ENCODE measurements around the gene TEPSIN. TPM values are rescaled to one million over a fixed set of nuclear protein-coding genes. Genes with fewer than 3 reads are reported as not detected.

TEPSIN gene
- total RNA-seq, 4 donors from 2014 or later: 21.7 to 53.7 (median 28.8) TPM

DNA sequence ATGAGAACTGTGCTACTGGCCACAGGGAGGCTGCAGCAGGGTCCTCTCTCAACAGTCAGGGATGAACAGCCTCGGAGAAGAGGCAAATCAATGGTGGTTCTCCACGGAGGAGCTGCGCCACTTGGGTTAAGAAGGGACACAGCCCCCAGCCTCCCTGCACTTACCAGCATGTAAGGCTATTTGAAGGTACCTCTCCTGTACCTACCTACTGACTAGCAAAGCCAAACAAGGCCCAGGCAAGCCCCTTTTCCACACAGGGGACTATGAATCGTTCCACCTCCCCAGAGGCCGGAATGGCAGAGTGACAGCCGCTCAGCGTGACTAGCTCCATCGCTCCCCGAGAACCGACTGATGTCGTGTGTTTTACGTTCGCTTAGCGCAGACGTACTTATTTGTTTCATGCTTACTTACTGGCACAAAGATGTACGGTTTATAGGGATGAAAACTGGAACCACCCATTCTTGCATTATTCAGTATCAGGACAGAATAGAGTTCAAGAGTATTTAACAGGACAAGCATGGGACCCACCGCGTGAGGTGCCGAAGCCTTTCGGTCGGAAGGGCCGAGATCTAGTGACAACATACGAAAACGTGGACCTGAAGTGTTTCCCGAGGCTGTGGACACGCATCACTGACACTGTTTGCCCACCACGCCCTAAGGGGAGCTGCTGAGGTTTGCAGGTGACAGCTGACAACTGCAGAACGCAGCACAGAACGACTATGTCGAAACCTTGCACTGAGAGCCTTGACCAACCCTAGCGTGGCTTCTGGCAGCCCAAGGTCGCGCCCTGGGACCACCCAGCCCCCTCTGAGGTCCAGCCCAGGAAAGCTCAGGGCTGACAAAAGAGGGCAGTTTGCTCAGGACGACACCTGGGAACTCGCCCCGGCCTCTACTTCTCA, 1.0 kb downstream of the TEPSIN start:
- TF ChIP-seq CTCF (IDR thresholded peaks at IDR 0.05; ENCODE audit: low read depth): no peak

DNA sequence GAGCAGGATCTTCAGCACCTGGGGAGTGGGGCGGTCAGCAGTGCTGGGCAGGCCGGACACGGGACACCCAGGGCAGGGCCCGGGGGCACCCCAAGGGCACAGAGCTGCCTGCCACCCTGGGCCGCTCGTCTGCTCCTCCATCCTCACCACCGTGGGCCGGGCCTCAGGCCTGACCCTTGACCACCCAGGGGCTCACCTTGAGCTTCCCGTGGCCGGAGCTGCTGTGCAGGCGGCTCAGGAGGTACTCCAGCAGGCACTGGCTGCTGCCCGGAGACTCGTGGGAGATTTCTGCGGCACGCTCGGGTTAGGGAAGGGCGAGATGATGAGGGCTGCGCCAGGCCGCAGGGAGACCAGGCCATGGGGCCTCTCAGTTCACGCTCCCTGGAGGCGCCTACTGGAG, 2.1 kb downstream of the TEPSIN start:
- TF ChIP-seq CTCF (IDR thresholded peaks at IDR 0.05; ENCODE audit: low read depth): no peak

DNA sequence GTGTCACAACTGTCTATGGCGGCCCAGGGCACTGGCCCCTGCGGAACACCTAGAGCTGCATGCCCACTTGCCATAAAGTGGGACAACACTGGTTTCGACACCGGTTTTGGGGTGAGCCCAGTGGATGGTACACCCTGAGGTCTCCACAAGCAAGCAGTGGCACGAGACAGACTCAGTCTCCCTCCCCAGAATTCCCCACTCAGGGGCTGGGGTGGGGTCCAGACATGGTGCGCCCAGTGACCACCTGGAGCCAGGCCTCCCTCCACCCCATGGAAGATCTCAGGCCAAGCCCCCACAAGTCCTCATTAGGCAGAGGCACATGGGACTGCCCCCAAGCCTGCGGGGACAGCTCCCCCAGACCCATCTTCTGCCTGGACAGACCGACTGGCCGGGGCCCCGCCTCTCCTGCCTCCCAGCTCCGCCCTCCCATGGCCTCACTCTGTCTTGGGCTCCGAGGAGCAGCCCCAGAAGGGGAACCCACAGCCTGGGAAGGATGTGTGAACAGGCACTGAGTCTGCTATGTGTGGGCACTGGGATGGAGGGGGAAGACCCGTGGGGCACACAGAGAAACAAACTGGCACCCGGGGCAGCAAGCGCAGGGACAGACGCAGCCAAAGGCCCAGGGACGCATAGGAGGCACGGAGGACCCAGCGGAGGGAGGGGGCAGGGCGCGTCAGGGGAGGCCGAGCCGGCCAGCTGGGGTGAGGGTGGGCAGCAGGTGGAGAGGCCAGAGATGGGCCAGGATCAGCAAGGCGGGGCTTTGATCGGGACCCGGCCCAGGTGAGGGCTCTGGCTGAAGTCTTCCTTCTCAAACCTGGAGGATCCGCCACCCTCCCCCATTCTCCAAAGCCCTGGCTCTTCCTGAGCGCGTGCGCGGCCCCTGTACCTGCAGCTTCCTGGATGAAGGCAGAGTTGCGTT, 2.8 kb downstream of the TEPSIN start:
- TF ChIP-seq CTCF (IDR thresholded peaks at IDR 0.05; ENCODE audit: low read depth): no peak

GRCh38 chr17:81234940-81235821, 3.7 kb downstream of the TEPSIN start:
- no peak for TF ChIP-seq CTCF (IDR thresholded peaks at IDR 0.05; ENCODE audit: low read depth)

DNA sequence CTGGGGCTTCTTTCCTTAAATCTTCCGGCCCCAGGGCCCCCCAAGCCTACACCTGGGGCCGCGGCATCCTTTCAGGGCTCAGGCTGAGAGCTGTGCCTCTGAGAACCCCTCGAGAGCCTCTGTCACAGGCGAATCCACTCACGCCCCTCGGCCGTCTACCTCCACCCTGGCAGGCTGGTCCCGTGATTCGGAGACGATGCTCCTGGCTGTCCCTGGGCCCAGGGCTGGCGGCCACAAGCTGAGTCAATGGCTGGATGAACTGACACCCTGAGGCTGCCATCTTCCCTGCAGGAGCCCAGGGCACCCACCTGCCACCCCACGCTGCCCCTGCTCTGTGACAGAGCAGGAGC, 4.4 kb downstream of the TEPSIN start:
- TF ChIP-seq CTCF (IDR thresholded peaks at IDR 0.05; ENCODE audit: low read depth): no peak

DNA sequence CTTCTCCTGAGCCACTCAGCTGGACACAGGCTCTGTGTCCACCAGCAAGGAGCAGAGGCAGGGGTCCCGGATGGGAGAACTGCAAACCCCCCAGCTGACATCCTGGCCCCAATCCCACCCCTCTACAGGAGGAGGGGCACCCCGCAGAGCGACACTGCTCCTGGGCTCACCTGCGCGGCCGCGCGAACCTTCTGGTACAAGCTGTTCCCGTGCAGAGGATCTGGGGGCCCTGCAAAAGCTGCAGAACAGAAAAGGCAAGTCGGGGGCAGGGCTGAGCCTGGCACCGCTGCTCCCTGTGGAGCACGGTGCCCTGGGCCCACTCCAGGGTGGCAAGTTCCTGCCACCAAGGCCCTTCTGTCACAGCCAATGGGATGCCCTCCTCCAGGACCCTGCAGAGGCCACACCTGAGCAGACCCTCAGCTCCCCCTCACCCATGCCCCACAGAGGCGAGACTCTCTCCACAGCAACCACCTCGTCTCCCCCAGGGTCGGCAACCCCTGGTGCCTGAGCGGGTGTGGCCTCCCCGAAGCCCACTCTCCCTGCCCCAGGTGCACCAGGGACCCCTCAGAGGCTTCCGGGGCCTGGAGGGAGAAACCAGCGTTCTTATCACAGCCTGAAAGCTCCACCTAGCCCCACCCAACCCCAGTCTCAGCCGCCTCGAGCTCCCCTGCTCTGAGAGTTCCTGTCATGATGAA, 4.9 kb downstream of the TEPSIN start:
- no peak for TF ChIP-seq CTCF (IDR thresholded peaks at IDR 0.05; ENCODE audit: low read depth)

Measured in subcutaneous adipose tissue (tissue), 4 donors.